ENCODE measurements around the gene ANGPTL2. TPM values are rescaled to one million over a fixed set of nuclear protein-coding genes. Genes with fewer than 3 reads are reported as not detected.

The ANGPTL2 gene
- total and polyA plus RNA-seq, 2 experiments from 2014 or later: 3.0 to 5.8 TPM

GRCh38 chr9:127123064-127123890 is 842 bp upstream of the ANGPTL2 start:
- Histone ChIP-seq H3K9me3 (ENCODE audit: low read depth) (no peaks in the 10 kb centered on the region), H3K36me3 (no peaks in the 10 kb centered on the region), H3K4me3 (peak overlapping the region; percentile 18), H3K4me1 (ENCODE audit: low read depth) (peaks cover 8% of the 10 kb centered on the region), H3K27me3 (no peaks in the 10 kb centered on the region), H3K27ac (peak overlapping the region; percentile 60)
- no peak for DNase-seq (ENCODE audit: low read depth in 1 of 2, low spot score in 1 of 2)
- no peak for TF ChIP-seq CTCF (IDR thresholded peaks at IDR 0.05; ENCODE audit: low read depth, low read length)

- H3K4me1 ChIP-seq (ENCODE audit: low read depth): peaks cover 8% of the 10 kb centered on the region
Measured at GRCh38 chr9:127121628-127122175, 733 bp downstream of the ANGPTL2 start.

GRCh38 chr9:127119320-127119709 is 3.1 kb downstream of the ANGPTL2 start:
- no peaks in the 10 kb centered on the region for H3K36me3 ChIP-seq
- no peak for DNase-seq (ENCODE audit: low read depth in 1 of 2, low spot score in 1 of 2)
- H3K27me3 ChIP-seq: no peaks in the 10 kb centered on the region
- peaks cover 8% of the 10 kb centered on the region for H3K4me1 ChIP-seq (ENCODE audit: low read depth)
- H3K9me3 ChIP-seq (ENCODE audit: low read depth): no peaks in the 10 kb centered on the region
- H3K27ac ChIP-seq: no peak overlapping the region
- no peak overlapping the region for H3K4me3 ChIP-seq
- no peak for TF ChIP-seq CTCF (IDR thresholded peaks at IDR 0.05; ENCODE audit: low read depth, low read length)

More at GRCh38 chr9:127121628-127122175, 733 bp downstream of the ANGPTL2 start:
- Histone ChIP-seq H3K27ac (no peak overlapping the region), H3K27me3 (no peaks in the 10 kb centered on the region), H3K36me3 (no peaks in the 10 kb centered on the region), H3K4me3 (peak overlapping the region; percentile 18), H3K9me3 (ENCODE audit: low read depth) (no peaks in the 10 kb centered on the region)
- peak; percentile 32 to 42 for DNase-seq (ENCODE audit: low read depth in 1 of 2, low spot score in 1 of 2)
- peak; percentile 8 for TF ChIP-seq CTCF (IDR thresholded peaks at IDR 0.05; ENCODE audit: low read depth, low read length)

- no peak for DNase-seq (ENCODE audit: low read depth in 1 of 2, low spot score in 1 of 2)
- TF ChIP-seq CTCF (IDR thresholded peaks at IDR 0.05; ENCODE audit: low read depth, low read length): no peak
- no peak overlapping the region for H3K27ac ChIP-seq
- H3K27me3 ChIP-seq: no peaks in the 10 kb centered on the region
- H3K4me3 ChIP-seq: no peak overlapping the region
- no peaks in the 10 kb centered on the region for H3K36me3 ChIP-seq
- H3K9me3 ChIP-seq (ENCODE audit: low read depth): no peaks in the 10 kb centered on the region
- H3K4me1 ChIP-seq (ENCODE audit: low read depth): peaks cover 8% of the 10 kb centered on the region
Measured at GRCh38 chr9:127118597-127119319, 3.7 kb downstream of the ANGPTL2 start.

GRCh38 chr9:127117801-127118200 is 4.6 kb downstream of the ANGPTL2 start:
- Histone ChIP-seq H3K27ac (no peak overlapping the region), H3K4me1 (ENCODE audit: low read depth) (peaks cover 5% of the 10 kb centered on the region), H3K27me3 (no peaks in the 10 kb centered on the region), H3K4me3 (no peak overlapping the region), H3K9me3 (ENCODE audit: low read depth) (no peaks in the 10 kb centered on the region), H3K36me3 (no peaks in the 10 kb centered on the region)
- no peak for TF ChIP-seq CTCF (IDR thresholded peaks at IDR 0.05; ENCODE audit: low read depth, low read length)
- no peak for DNase-seq (ENCODE audit: low read depth in 1 of 2, low spot score in 1 of 2)

Measured in cardiac muscle cell (in vitro differentiated cells and primary cell).